Erythroblast (primary cell): Measurements from ENCODE around the gene OPA3.

Experiments used
- GATA1 ChIP-seq: IDR thresholded peaks from 2 replicates; pipeline ENCODE4 v1.6.1; 2011; ENCODE audit warnings: low read depth, mild to moderate bottlenecking, control low read depth, low read length, moderate library complexity
- POLR2A ChIP-seq: IDR thresholded peaks from 2 replicates; pipeline ENCODE4 v1.6.1; 2011; ENCODE audit warnings: mild to moderate bottlenecking, low read length

DNA sequence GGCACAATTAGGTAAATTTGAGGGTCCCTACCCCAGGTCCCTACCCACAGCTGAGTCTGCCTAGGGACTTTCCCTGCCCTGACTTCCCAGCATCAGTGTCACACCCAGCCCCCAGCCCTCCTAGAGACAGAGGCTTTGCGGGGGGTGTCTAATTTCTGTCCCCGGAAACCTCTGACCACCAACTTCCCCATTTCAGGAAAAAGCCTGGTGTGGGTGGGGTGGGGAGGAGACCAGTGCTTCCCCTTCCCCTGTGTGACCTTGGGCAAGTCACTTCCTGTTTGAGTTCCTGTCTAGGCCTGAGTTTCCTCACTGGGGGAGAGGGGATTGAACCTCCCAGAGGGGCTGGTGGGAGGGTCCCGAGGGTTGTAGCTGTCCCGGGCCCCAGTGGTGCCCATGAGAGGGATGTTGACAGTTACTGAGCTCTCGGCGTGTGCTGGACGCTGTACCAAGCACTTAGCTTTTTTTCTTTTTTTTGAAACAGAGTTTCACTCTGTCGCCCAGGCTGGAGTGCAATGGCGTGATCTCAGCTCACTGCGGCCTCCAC lies 69.4 kb downstream of the OPA3 start:
- TF ChIP-seq POLR2A (no peak), GATA1 (no peak)
